HepG2 (cell line): ENCODE results near the gene ESYT2. TPM values are rescaled to one million over a fixed set of nuclear protein-coding genes. Genes with fewer than 3 reads are reported as not detected.

Source experiments
- ATAC-seq: fragments of 200-7000 bp; cut with Tn5 transposase; 3 replicates; pipeline ENCODE4 v1.9.1; 2020; ENCODE audit warnings: mild to moderate bottlenecking, moderate library complexity
- BruUV-seq: library from RNA; stranded (reverse); fragments of 400-500 nt; replicated peaks from 2 replicates; lab custom pipeline; 2021; lab: Mats Ljungman, UMichigan
- CTCF ChIA-PET: fragments of 300-600 bp; formaldehyde crosslinking; extraction: SDS; loops from one replicate; lab custom pipeline; 2021; ENCODE audit warnings: low total read pairs, inconsistent platforms, low intra/inter-chr PET ratio; lab: Yijun Ruan, JAX
- POLR2A ChIA-PET: fragments of 350-600 bp; sonication (Branson Sonifier 250); formaldehyde crosslinking; loops from one replicate; lab custom pipeline; 2020; ENCODE audit warnings: antibody characterized with exemption, inconsistent platforms; lab: Yijun Ruan, JAX
- DNase-seq: peaks from one replicate; pipeline ENCODE4 v3.0.0-alpha.2; 2015; ENCODE audit warnings: low spot score
- FAIRE-seq: peaks from 3 replicates; lab custom pipeline; 2011; peaks lifted over from hg19 to GRCh38; lab: Jason Lieb, UNC
- H2AFZ ChIP-seq: one replicate; pipeline ENCODE4 v1.6.1; 2011; ENCODE audit warnings: low read length, inconsistent platforms
- H3K27ac ChIP-seq: fragments of 300-600 bp; 3 replicates; pipeline ENCODE4 v1.8.0; 2011; ENCODE audit warnings: mixed run types, mild to moderate bottlenecking, mixed read lengths, low read length, inconsistent platforms; ENCODE audit not compliant: insufficient read depth; ENCODE audit errors: extremely low read length
- H3K27me3 ChIP-seq, 2 experiments: fragments of 200-600 bp in 1 of 2; 2 replicates in 1 of 2; 3 replicates in 1 of 2; pipeline versions ENCODE4 v1.6.0 to v1.8.0; 2011; ENCODE audit warnings: low read length in 2 of 2, mild to moderate bottlenecking in 2 of 2, moderate library complexity in 2 of 2, inconsistent platforms in 1 of 2; ENCODE audit not compliant: insufficient read depth in 2 of 2, control insufficient read depth in 1 of 2
- H3K36me3 ChIP-seq, 2 experiments: fragments of 200-600 bp in 1 of 2; replicated peaks in 1 of 2; 2 replicates in 1 of 2; 3 replicates in 1 of 2; pipeline versions ENCODE4 v1.5.1 to v1.8.0; 2011; ENCODE audit warnings: low read length in 2 of 2, inconsistent platforms in 1 of 2; ENCODE audit not compliant: insufficient read depth in 2 of 2, control insufficient read depth in 1 of 2
- H3K4me1 ChIP-seq: 2 replicates; pipeline ENCODE4 v1.5.1; 2012; ENCODE audit warnings: low read length, inconsistent platforms; ENCODE audit not compliant: insufficient read depth
- H3K4me2 ChIP-seq: 2 replicates; pipeline ENCODE4 v1.6.0; 2011; ENCODE audit warnings: low read depth, low read length, inconsistent platforms
- H3K4me3 ChIP-seq, 3 experiments: fragments of 200-600 bp in 1 of 3; sonication (generic), shearing (Covaris generic) in 1 of 3; replicated peaks in 1 of 3; 2 replicates each; pipeline ENCODE4 v1.5.1; 2011 to 2016; ENCODE audit warnings: low read length in 3 of 3, inconsistent platforms in 2 of 3, low read depth in 2 of 3, mild to moderate bottlenecking in 2 of 3, control low read depth in 1 of 3, mixed read lengths in 1 of 3; ENCODE audit not compliant: insufficient read depth in 1 of 3
- H3K79me2 ChIP-seq: one replicate; pipeline ENCODE4 v1.6.1; 2011; ENCODE audit warnings: low read length, inconsistent platforms; ENCODE audit not compliant: insufficient read depth
- H3K9ac ChIP-seq: 2 replicates; pipeline ENCODE4 v1.6.0; 2011; ENCODE audit warnings: mild to moderate bottlenecking, low read depth, low read length, inconsistent platforms; ENCODE audit not compliant: insufficient read depth
- H3K9me3 ChIP-seq: 2 replicates; pipeline ENCODE4 v1.5.1; 2012; ENCODE audit warnings: mild to moderate bottlenecking, low read length
- H4K20me1 ChIP-seq: 2 replicates; pipeline ENCODE4 v1.6.0; 2011; ENCODE audit warnings: inconsistent platforms, mild to moderate bottlenecking, low read length, moderate library complexity; ENCODE audit not compliant: insufficient read depth
- ARID3A ChIP-seq: IDR thresholded peaks from 2 replicates; pipeline ENCODE4 v1.6.1; 2012; ENCODE audit warnings: low read depth, low read length, improper control_type of control experiment
- CBFB ChIP-seq: sonication (generic); formaldehyde crosslinking; IDR thresholded peaks from 2 replicates; pipeline ENCODE4 v1.4.0; 2020; ENCODE audit warnings: missing genetic modification reagents
- CC2D1A ChIP-seq: sonication (generic); formaldehyde crosslinking; IDR thresholded peaks from 2 replicates; pipeline ENCODE4 v1.8.1; 2023; ENCODE audit warnings: mild to moderate bottlenecking, missing genetic modification reagents
- EP300 ChIP-seq, 3 experiments: sonication (generic) in 1 of 3; formaldehyde crosslinking in 1 of 3; IDR thresholded peaks; 2 replicates each; pipeline versions ENCODE4 v1.5.1 to v1.6.1; 2011 to 2020; ENCODE audit warnings: low read depth in 2 of 3, low read length in 2 of 3, borderline replicate concordance in 1 of 3, improper control_type of control experiment in 1 of 3, mild to moderate bottlenecking in 1 of 3, missing genetic modification reagents in 1 of 3, moderate library complexity in 1 of 3
- FOSL2 ChIP-seq: sonication (generic); formaldehyde crosslinking; IDR thresholded peaks from 2 replicates; pipeline ENCODE4 v1.4.0; 2020; ENCODE audit warnings: missing genetic modification reagents
- HOXA5 ChIP-seq: sonication (generic); formaldehyde crosslinking; IDR thresholded peaks from 2 replicates; pipeline ENCODE4 v1.4.0; 2020; ENCODE audit warnings: missing genetic modification reagents
- MAFG ChIP-seq: sonication (generic); formaldehyde crosslinking; IDR thresholded peaks from 2 replicates; pipeline ENCODE4 v1.5.1; 2020; ENCODE audit warnings: mild to moderate bottlenecking, missing genetic modification reagents
- MEF2D ChIP-seq: sonication (generic); formaldehyde crosslinking; IDR thresholded peaks from 2 replicates; pipeline ENCODE4 v1.5.1; 2020; ENCODE audit warnings: mild to moderate bottlenecking, missing genetic modification reagents
- NCOA5 ChIP-seq: sonication (generic); formaldehyde crosslinking; IDR thresholded peaks from 2 replicates; pipeline ENCODE4 v1.4.0; 2020; ENCODE audit warnings: missing genetic modification reagents
- PREB ChIP-seq: sonication (generic); formaldehyde crosslinking; IDR thresholded peaks from 2 replicates; pipeline ENCODE4 v1.4.0; 2020; ENCODE audit warnings: missing genetic modification reagents
- PRPF4 ChIP-seq: fragments of 200-400 bp; formaldehyde crosslinking; IDR thresholded peaks from 2 replicates; pipeline ENCODE4 v1.6.1; 2016; ENCODE audit warnings: low read length, low read depth; ENCODE audit not compliant: poor library complexity, severe bottlenecking
- SIN3B ChIP-seq: fragments of 150-350 bp; IDR thresholded peaks from 2 replicates; pipeline ENCODE4 v1.6.1; 2014; ENCODE audit warnings: low read length
- THYN1 ChIP-seq: sonication (generic); formaldehyde crosslinking; IDR thresholded peaks from 2 replicates; pipeline ENCODE4 v1.8.1; 2023; ENCODE audit warnings: low read depth, mild to moderate bottlenecking, moderate library complexity, missing genetic modification reagents, borderline replicate concordance
- ZNF724P ChIP-seq: sonication (generic); formaldehyde crosslinking; IDR thresholded peaks from 2 replicates; pipeline ENCODE4 v1.8.0; 2022; ENCODE audit warnings: missing genetic modification reagents, borderline replicate concordance
- WGBS: methylation state at CpG from one replicate; pipeline ENCODE4 v1.1.6; 2017; ENCODE audit warnings: low lambda C conversion rate; 5-methylcytosine and 5-hydroxymethylcytosine counted together
- in situ Hi-C: cut with HindIII; loops from 2 replicates; pipeline ENCODE4 v1.10.0; 2017; ENCODE audit warnings: low pct_unique_long_range_greater_than_20kb; ENCODE audit not compliant: extremely low pct_ligation_motif_present
- intact Hi-C: fragments of 100-400 bp; cut with micrococcal nuclease; formaldehyde crosslinking; loops from one replicate; pipeline ENCODE4 v1.10.0; 2022; ENCODE audit not compliant: unreplicated experiment
- polyA plus RNA-seq, 8 experiments: library from polyadenylated mRNA; depleted of rRNA in 3 of 8; stranded (reverse) in 7 of 8; unstranded in 1 of 8; fragments of >200 nt; fragmentation: Illumina TruSeq in 4 of 8; extraction: Trizol in 4 of 8; gene quantifications; 2 replicates each; pipeline versions ENCODE4 v1.2.1 to v1.2.3, GENCODE V29; 2011 to 2016; ENCODE audit warnings: low read depth in 4 of 8, missing spikeins in 1 of 8, mixed read lengths in 1 of 8; ENCODE audit not compliant: insufficient read depth in 1 of 8
- total RNA-seq, 5 experiments: library from RNA; depleted of rRNA; stranded (reverse); fragments of >200 nt; fragmentation: Illumina TruSeq; extraction: Trizol; gene quantifications; 2 replicates each; pipeline ENCODE4 v1.2.3, GENCODE V29; 2016; ENCODE audit warnings: low read depth in 1 of 5
- TF ChIP-seq, protein P1 (sequence below): sonication (generic); formaldehyde crosslinking; IDR thresholded peaks from 2 replicates; pipeline ENCODE4 v1.4.0; 2020; ENCODE audit warnings: missing genetic modification reagents, mild to moderate bottlenecking, borderline replicate concordance

ESYT2 gene
- total and polyA plus RNA-seq, 2 of the 13 experiments (the other 11 are each of a cell fraction or from before 2014, with no cell fraction given), result 28.5 to 37.3 TPM

DNA sequence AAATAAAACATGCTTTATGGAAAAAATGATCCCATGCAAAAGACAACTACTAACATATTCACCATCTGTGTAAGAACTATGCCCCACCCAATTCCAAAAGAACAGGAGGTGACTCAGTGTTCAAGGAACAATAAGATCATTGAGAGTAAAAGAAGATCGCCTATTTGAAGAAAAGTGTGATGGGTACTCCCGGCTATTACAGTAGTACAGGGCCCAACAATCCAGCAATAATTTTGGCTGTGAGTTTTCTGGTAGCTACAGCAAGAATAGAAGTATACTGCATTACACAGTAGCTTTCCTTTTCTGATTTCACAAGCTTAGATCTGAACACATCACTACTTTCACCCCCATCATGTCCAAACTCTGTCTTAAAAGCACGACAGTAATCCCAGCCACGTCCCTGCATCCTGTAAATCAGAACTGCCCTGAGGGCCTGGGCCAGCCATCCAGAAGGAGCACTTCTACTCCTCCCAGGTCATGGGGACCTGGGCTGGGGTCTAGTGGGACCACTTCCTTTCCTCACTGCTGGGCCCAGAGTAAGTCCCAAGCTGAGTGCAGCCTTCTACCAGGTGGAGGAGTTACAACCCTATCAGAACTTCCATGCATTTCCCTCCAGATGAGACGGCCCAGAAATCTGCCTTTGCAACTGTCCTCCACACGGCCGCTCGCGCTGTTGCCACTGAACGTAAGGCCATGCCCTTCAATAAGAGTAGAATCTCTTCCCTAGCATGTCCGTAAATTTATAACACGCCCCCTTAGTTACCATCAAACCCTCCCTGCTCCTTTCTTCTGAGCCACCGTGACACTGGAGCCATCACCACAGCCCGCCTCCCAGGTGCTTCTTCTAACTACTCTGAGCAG, 7.9 kb downstream of the ESYT2 start (continued):
- TF ChIP-seq, protein P1, sequence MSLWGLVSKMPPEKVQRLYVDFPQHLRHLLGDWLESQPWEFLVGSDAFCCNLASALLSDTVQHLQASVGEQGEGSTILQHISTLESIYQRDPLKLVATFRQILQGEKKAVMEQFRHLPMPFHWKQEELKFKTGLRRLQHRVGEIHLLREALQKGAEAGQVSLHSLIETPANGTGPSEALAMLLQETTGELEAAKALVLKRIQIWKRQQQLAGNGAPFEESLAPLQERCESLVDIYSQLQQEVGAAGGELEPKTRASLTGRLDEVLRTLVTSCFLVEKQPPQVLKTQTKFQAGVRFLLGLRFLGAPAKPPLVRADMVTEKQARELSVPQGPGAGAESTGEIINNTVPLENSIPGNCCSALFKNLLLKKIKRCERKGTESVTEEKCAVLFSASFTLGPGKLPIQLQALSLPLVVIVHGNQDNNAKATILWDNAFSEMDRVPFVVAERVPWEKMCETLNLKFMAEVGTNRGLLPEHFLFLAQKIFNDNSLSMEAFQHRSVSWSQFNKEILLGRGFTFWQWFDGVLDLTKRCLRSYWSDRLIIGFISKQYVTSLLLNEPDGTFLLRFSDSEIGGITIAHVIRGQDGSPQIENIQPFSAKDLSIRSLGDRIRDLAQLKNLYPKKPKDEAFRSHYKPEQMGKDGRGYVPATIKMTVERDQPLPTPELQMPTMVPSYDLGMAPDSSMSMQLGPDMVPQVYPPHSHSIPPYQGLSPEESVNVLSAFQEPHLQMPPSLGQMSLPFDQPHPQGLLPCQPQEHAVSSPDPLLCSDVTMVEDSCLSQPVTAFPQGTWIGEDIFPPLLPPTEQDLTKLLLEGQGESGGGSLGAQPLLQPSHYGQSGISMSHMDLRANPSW (CRISPR knock-in tag), result no peak
- TF ChIP-seq EP300 (IDR thresholded peaks at IDR 0.05; ENCODE audit: low read depth in 2 of 2, low read length in 2 of 2) (no peak), EP300 (CRISPR knock-in tag; IDR thresholded peaks at IDR 0.05; ENCODE audit: borderline replicate concordance) (no peak), ZNF724P (CRISPR knock-in tag) (no peak), PRPF4 (no peak), HOXA5 (CRISPR knock-in tag) (no peak), SIN3B (no peak), CC2D1A (CRISPR knock-in tag) (no peak)

DNA sequence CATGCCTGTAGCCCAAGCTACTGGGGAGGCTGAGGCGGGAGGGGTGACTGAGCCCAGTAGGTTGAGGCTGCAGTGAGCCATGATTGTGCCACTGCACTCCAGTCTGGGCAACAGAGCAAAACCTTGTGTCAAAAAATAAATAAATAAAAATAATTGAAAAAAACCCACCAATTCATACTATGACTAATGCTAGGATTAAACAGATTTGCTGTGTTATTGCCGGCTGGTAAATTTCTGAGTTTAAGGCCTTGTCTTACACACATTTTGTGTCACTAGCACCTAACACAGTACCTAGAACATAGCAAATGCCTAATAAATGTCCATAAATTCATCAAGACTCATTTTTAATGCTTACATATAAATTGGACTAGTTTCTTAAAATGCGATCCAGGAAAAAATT, 8.7 kb downstream of the ESYT2 start:
- intact Hi-C loops, result no loop called here
- no peak for FAIRE-seq
- peaks cover 14% of the 10 kb centered on the region; the same call in 1 of the 2 replicates for H4K20me1 ChIP-seq
- BruUV-seq, result no TSS peak
- no peak overlapping the region for H3K4me2 ChIP-seq
- no peak for ATAC-seq
- H3K9me3 ChIP-seq, result no peaks in the 10 kb centered on the region
- H3K27ac ChIP-seq, result peak overlapping the region; percentile 34
- POLR2A ChIA-PET, result interaction anchor here (1.0 kb wide), 1 partner anchor 29 kb away, joined by 3 read pairs; no protein-coding TSS in a partner anchor
- TF ChIP-seq NCOA5 (no peak), CBFB (CRISPR knock-in tag) (no peak), THYN1 (CRISPR knock-in tag) (no peak), FOSL2 (CRISPR knock-in tag) (no peak), MEF2D (CRISPR knock-in tag) (no peak), ARID3A (no peak), PREB (CRISPR knock-in tag) (no peak), MAFG (CRISPR knock-in tag) (no peak)
- H3K79me2 ChIP-seq, result peaks cover 89% of the 10 kb centered on the region
- CTCF ChIA-PET, result no interaction called here
- H3K9ac ChIP-seq, result no peak overlapping the region
- H3K27me3 ChIP-seq, result no peaks in the 10 kb centered on the region
- DNase-seq, result no peak
- 95% methylated on average over 3 of the region's 3 CpGs for WGBS
- no peak overlapping the region for H2AFZ ChIP-seq
- no peak overlapping the region for H3K4me3 ChIP-seq
- in situ Hi-C loops, result no loop called here
- H3K36me3 ChIP-seq, result peaks cover 0 to 2% of the 10 kb centered on the region in 2 experiments; a peak in 1 of 5 replicates
- H3K4me1 ChIP-seq, result peaks cover 77% of the 10 kb centered on the region
